Epithelial cell of proximal tubule (primary cell): ENCODE measurements around the gene RTRAF. TPM values are rescaled to one million over a fixed set of nuclear protein-coding genes. Genes with fewer than 3 reads are reported as not detected.

Experiments used
- DNase-seq: peaks from one replicate; pipeline ENCODE4 v3.0.0-alpha.2; 2011; ENCODE audit warnings: low read depth
- H3K4me3 ChIP-seq: 2 replicates; pipeline ENCODE4 v1.5.1; 2011; ENCODE audit warnings: low read depth, mild to moderate bottlenecking, low read length
- CTCF ChIP-seq: conservative IDR thresholded peaks from 2 replicates; pipeline ENCODE4 v1.5.1; 2012; ENCODE audit warnings: low read depth, mild to moderate bottlenecking, low read length
- total RNA-seq: library from RNA; depleted of rRNA; stranded (reverse); fragments of >200 nt; gene quantifications from 2 replicates; pipeline ENCODE4 v1.2.3, GENCODE V29; 2015

RTRAF gene
- total RNA-seq, 1 donor from 2014 or later = 96.9 TPM

GRCh38 chr14:52060080-52060479 lies 70.7 kb downstream of the RTRAF start:
- DNase-seq = no peak

More at GRCh38 chr14:52060080-52060479, 70.7 kb downstream of the RTRAF start:
- TF ChIP-seq CTCF = no peak
- H3K4me3 ChIP-seq = no peak overlapping the region

Other genes with a start within 250 kb of the RTRAF start
- gene GNG2, start 128.9 kb upstream of the RTRAF start, total RNA-seq = 1.8 and 2.5 TPM in 2 replicates
- gene NID2, start 79.5 kb downstream of the RTRAF start, total RNA-seq = 12.5 and 13.5 TPM in 2 replicates